ENCODE data around the gene STK32B. TPM values are rescaled to one million over a fixed set of nuclear protein-coding genes. Genes with fewer than 3 reads are reported as not detected.

Gene STK32B
- total RNA-seq, 1 experiment from 2014 or later, result not detected

DNA sequence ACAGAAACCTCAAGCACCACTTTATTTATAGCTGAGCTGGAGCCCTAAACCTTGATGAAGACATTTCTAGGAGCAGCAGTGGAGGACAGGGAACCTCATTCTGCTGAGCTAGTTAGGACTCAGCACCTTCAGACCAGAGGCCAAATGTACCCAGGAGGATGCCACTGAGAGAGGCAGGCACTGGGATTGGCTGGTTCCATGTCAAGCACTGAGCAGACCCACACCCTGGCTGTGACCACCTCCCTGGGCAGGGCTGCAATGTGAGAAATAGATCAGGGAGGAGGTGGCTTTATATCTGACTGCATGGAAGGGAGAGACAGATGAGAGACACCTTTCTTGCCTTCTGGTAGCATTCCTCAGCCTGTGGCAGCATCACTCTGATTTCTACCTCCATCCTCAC lies 304.6 kb downstream of the STK32B start:
- BruUV-seq (replicated peaks), result no TSS peak
- no peak for TF ChIP-seq CTCF (IDR thresholded peaks at IDR 0.05; ENCODE audit: unreplicated experiment)
- Mint-ChIP-seq H3K27me3 (ENCODE audit: unreplicated experiment) (no peaks in the 10 kb centered on the region), H3K4me3 (ENCODE audit: low read depth, unreplicated experiment) (no peak overlapping the region), H3K4me1 (ENCODE audit: low read depth, unreplicated experiment) (no peaks in the 10 kb centered on the region), H3K36me3 (ENCODE audit: insufficient read depth, unreplicated experiment) (no peaks in the 10 kb centered on the region), H3K9me3 (ENCODE audit: low read depth, unreplicated experiment) (peaks cover 15% of the 10 kb centered on the region), H3K27ac (ENCODE audit: unreplicated experiment) (no peak overlapping the region)
- intact Hi-C loops (cut with micrococcal nuclease; ENCODE audit: unreplicated experiment), result no loop called here
- DNase-seq, result no peak
- CTCF ChIA-PET, result no interaction called here

GRCh38 chr4:5357870-5358269 lies 306.6 kb downstream of the STK32B start:
- H3K9me3 Mint-ChIP-seq (ENCODE audit: low read depth, unreplicated experiment), result peaks cover 9% of the 10 kb centered on the region
- CTCF ChIA-PET, result no interaction called here
- BruUV-seq (replicated peaks), result no TSS peak

GRCh38 chr4:5361968-5362367 lies 310.7 kb downstream of the STK32B start:
- H3K27ac Mint-ChIP-seq (ENCODE audit: unreplicated experiment), result no peak overlapping the region
- H3K4me1 Mint-ChIP-seq (ENCODE audit: low read depth, unreplicated experiment), result no peaks in the 10 kb centered on the region
- H3K9me3 Mint-ChIP-seq (ENCODE audit: low read depth, unreplicated experiment), result no peaks in the 10 kb centered on the region
- no TSS peak for BruUV-seq (replicated peaks)
- CTCF ChIA-PET, result no interaction called here
- H3K4me3 Mint-ChIP-seq (ENCODE audit: low read depth, unreplicated experiment), result no peak overlapping the region
- TF ChIP-seq CTCF (IDR thresholded peaks at IDR 0.05; ENCODE audit: unreplicated experiment), result no peak
- H3K36me3 Mint-ChIP-seq (ENCODE audit: insufficient read depth, unreplicated experiment), result no peaks in the 10 kb centered on the region
- no peak for DNase-seq
- intact Hi-C loops (cut with micrococcal nuclease; ENCODE audit: unreplicated experiment), result no loop called here
- no peaks in the 10 kb centered on the region for H3K27me3 Mint-ChIP-seq (ENCODE audit: unreplicated experiment)

More at GRCh38 chr4:5357870-5358269, 306.6 kb downstream of the STK32B start:
- intact Hi-C loops (cut with micrococcal nuclease; ENCODE audit: unreplicated experiment), result no loop called here
- TF ChIP-seq CTCF (IDR thresholded peaks at IDR 0.05; ENCODE audit: unreplicated experiment), result no peak
- no peaks in the 10 kb centered on the region for H3K27me3 Mint-ChIP-seq (ENCODE audit: unreplicated experiment)
- no peak for DNase-seq
- H3K36me3 Mint-ChIP-seq (ENCODE audit: insufficient read depth, unreplicated experiment), result no peaks in the 10 kb centered on the region
- H3K27ac Mint-ChIP-seq (ENCODE audit: unreplicated experiment), result no peak overlapping the region
- H3K4me3 Mint-ChIP-seq (ENCODE audit: low read depth, unreplicated experiment), result no peak overlapping the region
- H3K4me1 Mint-ChIP-seq (ENCODE audit: low read depth, unreplicated experiment), result no peaks in the 10 kb centered on the region

DNA sequence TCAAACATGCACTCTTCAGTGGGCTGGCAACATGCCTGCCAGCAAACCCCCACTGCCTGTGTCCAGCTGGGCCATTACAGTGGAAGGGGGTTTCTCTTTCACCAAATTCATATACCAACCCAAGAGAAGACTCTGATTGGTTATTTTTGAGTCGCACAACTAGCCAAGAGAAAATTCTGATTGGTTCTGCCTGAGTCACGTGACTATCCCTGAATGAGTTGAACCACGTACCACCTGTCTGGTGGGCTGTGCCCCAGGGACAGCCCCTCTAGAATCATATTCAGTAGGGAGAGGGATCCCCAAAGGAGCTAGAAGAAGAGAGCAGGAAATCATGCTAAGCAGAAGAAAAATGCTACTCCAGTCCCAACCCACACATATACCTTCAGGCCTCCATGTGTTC lies 313.1 kb downstream of the STK32B start:
- Mint-ChIP-seq H3K4me1 (ENCODE audit: low read depth, unreplicated experiment) (no peaks in the 10 kb centered on the region), H3K27ac (ENCODE audit: unreplicated experiment) (no peak overlapping the region), H3K36me3 (ENCODE audit: insufficient read depth, unreplicated experiment) (no peaks in the 10 kb centered on the region), H3K4me3 (ENCODE audit: low read depth, unreplicated experiment) (no peak overlapping the region), H3K9me3 (ENCODE audit: low read depth, unreplicated experiment) (peaks cover 6% of the 10 kb centered on the region), H3K27me3 (ENCODE audit: unreplicated experiment) (no peaks in the 10 kb centered on the region)
- CTCF ChIA-PET, result no interaction called here
- DNase-seq, result no peak
- BruUV-seq (replicated peaks), result no TSS peak
- TF ChIP-seq CTCF (IDR thresholded peaks at IDR 0.05; ENCODE audit: unreplicated experiment), result no peak
- intact Hi-C loops (cut with micrococcal nuclease; ENCODE audit: unreplicated experiment), result no loop called here
